DOHH2 (cell line): ENCODE data around the gene LARP1B.

Source experiments
- CTCF ChIP-seq: fragments of 200-600 bp; sonication (generic); IDR thresholded peaks from one replicate; pipeline ENCODE4 v1.5.1; 2014; ENCODE audit warnings: antibody characterized with exemption, mild to moderate bottlenecking, low read depth, low read length; ENCODE audit not compliant: poor library complexity, severe bottlenecking
- EZH2phosphoT487 ChIP-seq: fragments of 200-600 bp; sonication (generic); IDR thresholded peaks from 2 replicates; pipeline ENCODE4 v1.6.1; 2017; ENCODE audit warnings: borderline replicate concordance, mild to moderate bottlenecking, antibody characterized with exemption, low read length, moderate library complexity, mixed read lengths

- TF ChIP-seq CTCF = no peak
- no peak for TF ChIP-seq EZH2phosphoT487
These were observed 97.8 kb downstream of the LARP1B start for GRCh38 chr4:128158894-128159293.
